ENCODE measurements around the gene PCDHB12.
"Not testable (repeated sequence)": the region's sequence is repeated elsewhere in the genome, so short reads cannot be mapped to it uniquely, and the experiment has no call there.

The PCDHB12 gene

GRCh38 chr5:141236516-141237313, 28.2 kb downstream of the PCDHB12 start:
- H3K9me3 ChIP-seq (ENCODE audit: low read length), result peaks cover 7% of the 10 kb centered on the region; the same call in 1 of the 2 replicates
- no peak overlapping the region for H3K9ac ChIP-seq (ENCODE audit: low read length)
- no peaks in the 10 kb centered on the region for H3K9me2 ChIP-seq (ENCODE audit: low read depth, low read length)
- no peaks in the 10 kb centered on the region for H3K4me1 ChIP-seq (ENCODE audit: insufficient read depth, low read length, severe bottlenecking)
- H4K20me1 ChIP-seq (ENCODE audit: insufficient read depth, low read length), result no peaks in the 10 kb centered on the region
- no peak overlapping the region for H3K4me3 ChIP-seq (ENCODE audit: low read depth, low read length, poor library complexity, severe bottlenecking)
- H3K4me2 ChIP-seq (ENCODE audit: low read length), result no peak overlapping the region
- H3K27me3 ChIP-seq (ENCODE audit: insufficient read depth, low read length), result no peaks in the 10 kb centered on the region
- H3K36me3 ChIP-seq (ENCODE audit: insufficient read depth, low read length), result no peaks in the 10 kb centered on the region
- no peaks in the 10 kb centered on the region for H3F3A ChIP-seq (ENCODE audit: insufficient read depth, low read length)
- H2AFZ ChIP-seq (ENCODE audit: low read length), result no peak overlapping the region
- H3K27ac ChIP-seq (ENCODE audit: low read depth, low read length, poor library complexity, severe bottlenecking), result no peak overlapping the region
- no peak for TF ChIP-seq EZH2 (IDR thresholded peaks at IDR 0.05; ENCODE audit: borderline replicate concordance, low read length)
- TF ChIP-seq, protein P1, sequence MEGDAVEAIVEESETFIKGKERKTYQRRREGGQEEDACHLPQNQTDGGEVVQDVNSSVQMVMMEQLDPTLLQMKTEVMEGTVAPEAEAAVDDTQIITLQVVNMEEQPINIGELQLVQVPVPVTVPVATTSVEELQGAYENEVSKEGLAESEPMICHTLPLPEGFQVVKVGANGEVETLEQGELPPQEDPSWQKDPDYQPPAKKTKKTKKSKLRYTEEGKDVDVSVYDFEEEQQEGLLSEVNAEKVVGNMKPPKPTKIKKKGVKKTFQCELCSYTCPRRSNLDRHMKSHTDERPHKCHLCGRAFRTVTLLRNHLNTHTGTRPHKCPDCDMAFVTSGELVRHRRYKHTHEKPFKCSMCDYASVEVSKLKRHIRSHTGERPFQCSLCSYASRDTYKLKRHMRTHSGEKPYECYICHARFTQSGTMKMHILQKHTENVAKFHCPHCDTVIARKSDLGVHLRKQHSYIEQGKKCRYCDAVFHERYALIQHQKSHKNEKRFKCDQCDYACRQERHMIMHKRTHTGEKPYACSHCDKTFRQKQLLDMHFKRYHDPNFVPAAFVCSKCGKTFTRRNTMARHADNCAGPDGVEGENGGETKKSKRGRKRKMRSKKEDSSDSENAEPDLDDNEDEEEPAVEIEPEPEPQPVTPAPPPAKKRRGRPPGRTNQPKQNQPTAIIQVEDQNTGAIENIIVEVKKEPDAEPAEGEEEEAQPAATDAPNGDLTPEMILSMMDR (IDR thresholded peaks at IDR 0.05; ENCODE audit: low read length), result no peak
- H3K79me2 ChIP-seq (ENCODE audit: insufficient read depth, low read length), result no peaks in the 10 kb centered on the region

DNA sequence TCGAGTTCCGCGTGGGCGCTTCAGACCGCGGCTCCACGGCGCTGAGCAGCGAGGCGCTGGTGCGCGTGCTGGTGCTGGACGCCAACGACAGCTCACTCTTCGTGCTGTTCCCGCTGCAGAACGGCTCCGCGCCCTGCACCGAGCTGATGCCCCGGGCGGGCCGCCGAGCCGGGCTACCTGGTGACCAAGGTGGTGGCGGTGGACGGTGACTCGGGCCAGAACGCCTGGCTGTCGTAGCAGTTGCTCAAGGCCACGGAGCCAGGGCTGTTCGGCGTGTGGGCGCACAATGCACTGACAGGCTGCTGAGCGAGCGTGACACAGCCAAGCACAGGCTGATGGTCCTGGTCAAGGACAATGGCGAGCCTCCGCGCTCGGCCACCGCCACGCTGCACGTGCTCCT, 33.0 kb downstream of the PCDHB12 start:
- Histone ChIP-seq H3K4me1 (ENCODE audit: insufficient read depth, low read length, severe bottlenecking) (no peaks in the 10 kb centered on the region), H3K9me2 (ENCODE audit: low read depth, low read length) (no peaks in the 10 kb centered on the region), H3K4me3 (ENCODE audit: low read depth, low read length, poor library complexity, severe bottlenecking) (no peak overlapping the region), H3K27ac (ENCODE audit: low read depth, low read length, poor library complexity, severe bottlenecking) (no peak overlapping the region), H3K36me3 (ENCODE audit: insufficient read depth, low read length) (no peaks in the 10 kb centered on the region), H3K9ac (ENCODE audit: low read length) (no peak overlapping the region), H3K4me2 (ENCODE audit: low read length) (no peak overlapping the region), H3F3A (ENCODE audit: insufficient read depth, low read length) (no peaks in the 10 kb centered on the region), H2AFZ (ENCODE audit: low read length) (no peak overlapping the region), H3K79me2 (ENCODE audit: insufficient read depth, low read length) (no peaks in the 10 kb centered on the region), H3K27me3 (ENCODE audit: insufficient read depth, low read length) (no peaks in the 10 kb centered on the region), H3K9me3 (ENCODE audit: low read length) (peaks cover 5% of the 10 kb centered on the region; the same call in 1 of the 2 replicates), H4K20me1 (ENCODE audit: insufficient read depth, low read length) (no peaks in the 10 kb centered on the region)
- no peak for TF ChIP-seq EZH2 (IDR thresholded peaks at IDR 0.05; ENCODE audit: borderline replicate concordance, low read length)
- TF ChIP-seq, protein P1 (IDR thresholded peaks at IDR 0.05; ENCODE audit: low read length), result no peak

- Histone ChIP-seq H3F3A (ENCODE audit: insufficient read depth, low read length) (no peaks in the 10 kb centered on the region), H3K9me3 (ENCODE audit: low read length) (peaks cover 5% of the 10 kb centered on the region; the same call in 1 of the 2 replicates), H3K4me2 (ENCODE audit: low read length) (no peak within 1 kb of the TSS), H2AFZ (ENCODE audit: low read length) (no peak within 1 kb of the TSS), H3K27ac (ENCODE audit: low read depth, low read length, poor library complexity, severe bottlenecking) (no peak within 1 kb of the TSS), H3K79me2 (ENCODE audit: insufficient read depth, low read length) (no peaks in the 10 kb centered on the region), H3K4me3 (ENCODE audit: low read depth, low read length, poor library complexity, severe bottlenecking) (no peak within 1 kb of the TSS), H3K27me3 (ENCODE audit: insufficient read depth, low read length) (no peaks in the 10 kb centered on the region), H4K20me1 (ENCODE audit: insufficient read depth, low read length) (no peaks in the 10 kb centered on the region), H3K9me2 (ENCODE audit: low read depth, low read length) (no peaks in the 10 kb centered on the region), H3K9ac (ENCODE audit: low read length) (no peak within 1 kb of the TSS), H3K4me1 (ENCODE audit: insufficient read depth, low read length, severe bottlenecking) (no peaks in the 10 kb centered on the region), H3K36me3 (ENCODE audit: insufficient read depth, low read length) (no peaks in the 10 kb centered on the region)
- TF ChIP-seq, protein P1 (IDR thresholded peaks at IDR 0.05; ENCODE audit: low read length), result peak; percentile 10; the same call in 1 of the 2 replicates
- no peak for TF ChIP-seq EZH2 (IDR thresholded peaks at IDR 0.05; ENCODE audit: borderline replicate concordance, low read length)
These were observed 36.8 kb downstream of the PCDHB12 start, which contains the start of gene PCDHB15 for GRCh38 chr5:141245250-141245717. Gene PCDHB15, plus strand, starts transcription at chr5:141245395. Its CDS starts 184 bp downstream, at chr5:141245579.

GRCh38 chr5:141246971-141247370, 38.5 kb downstream of the PCDHB12 start:
- H3K79me2 ChIP-seq (ENCODE audit: insufficient read depth, low read length); H3K4me2 ChIP-seq (ENCODE audit: low read length); H3K9ac ChIP-seq (ENCODE audit: low read length); H3K9me3 ChIP-seq (ENCODE audit: low read length); H3K36me3 ChIP-seq (ENCODE audit: insufficient read depth, low read length); H3F3A ChIP-seq (ENCODE audit: insufficient read depth, low read length); H3K27ac ChIP-seq (ENCODE audit: low read depth, low read length, poor library complexity, severe bottlenecking); H3K4me1 ChIP-seq (ENCODE audit: insufficient read depth, low read length, severe bottlenecking); H2AFZ ChIP-seq (ENCODE audit: low read length); H3K27me3 ChIP-seq (ENCODE audit: insufficient read depth, low read length); H4K20me1 ChIP-seq (ENCODE audit: insufficient read depth, low read length); H3K9me2 ChIP-seq (ENCODE audit: low read depth, low read length); H3K4me3 ChIP-seq (ENCODE audit: low read depth, low read length, poor library complexity, severe bottlenecking): not testable (repeated sequence)

DNA sequence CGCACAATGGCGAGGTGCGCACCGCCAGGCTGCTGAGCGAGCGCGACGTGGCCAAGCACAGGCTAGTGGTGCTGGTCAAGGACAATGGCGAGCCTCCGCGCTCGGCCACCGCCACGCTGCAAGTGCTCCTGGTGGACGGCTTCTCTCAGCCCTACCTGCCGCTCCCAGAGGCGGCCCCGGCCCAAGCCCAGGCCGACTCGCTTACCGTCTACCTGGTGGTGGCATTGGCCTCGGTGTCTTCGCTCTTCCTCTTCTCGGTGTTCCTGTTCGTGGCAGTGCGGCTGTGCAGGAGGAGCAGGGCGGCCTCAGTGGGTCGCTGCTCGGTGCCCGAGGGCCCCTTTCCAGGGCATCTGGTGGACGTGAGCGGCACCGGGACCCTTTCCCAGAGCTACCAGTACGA, 38.9 kb downstream of the PCDHB12 start:
- not testable (repeated sequence) for H3K27me3 ChIP-seq (ENCODE audit: insufficient read depth, low read length); H3K79me2 ChIP-seq (ENCODE audit: insufficient read depth, low read length); H3K36me3 ChIP-seq (ENCODE audit: insufficient read depth, low read length); H3K9me2 ChIP-seq (ENCODE audit: low read depth, low read length); H3F3A ChIP-seq (ENCODE audit: insufficient read depth, low read length); H3K4me3 ChIP-seq (ENCODE audit: low read depth, low read length, poor library complexity, severe bottlenecking); H4K20me1 ChIP-seq (ENCODE audit: insufficient read depth, low read length); H3K9me3 ChIP-seq (ENCODE audit: low read length); H3K27ac ChIP-seq (ENCODE audit: low read depth, low read length, poor library complexity, severe bottlenecking); H3K4me1 ChIP-seq (ENCODE audit: insufficient read depth, low read length, severe bottlenecking); H2AFZ ChIP-seq (ENCODE audit: low read length); H3K9ac ChIP-seq (ENCODE audit: low read length); H3K4me2 ChIP-seq (ENCODE audit: low read length)

Data from OCI-LY1 (cell line).